ENCODE results near the gene FRMD3.

DNA sequence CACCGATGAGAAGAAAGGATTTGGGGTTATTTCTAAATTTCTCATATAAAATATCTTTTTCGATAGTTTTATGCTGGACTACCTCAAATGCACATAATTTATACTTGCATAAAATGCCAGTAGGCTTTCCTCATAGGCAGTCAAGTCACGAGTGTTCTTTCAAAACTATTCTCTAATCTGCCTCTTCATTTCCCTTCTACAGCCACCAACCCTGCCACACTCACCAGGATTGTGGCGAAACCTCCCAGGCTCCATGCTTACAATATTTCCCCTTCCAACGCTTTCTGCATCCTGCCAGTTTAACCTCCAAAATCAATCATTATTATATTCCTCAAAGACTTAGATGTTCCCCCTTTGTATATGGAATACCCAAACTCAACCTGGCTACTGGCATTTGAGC lies 65.4 kb downstream of the FRMD3 start:
- TF ChIP-seq CTCF (IDR thresholded peaks at IDR 0.05) (no peak), EZH2phosphoT487 (IDR thresholded peaks at IDR 0.05) (no peak), EZH2 (IDR thresholded peaks at IDR 0.05) (no peak)
